Measurements from ENCODE around the gene LZIC. TPM values are rescaled to one million over a fixed set of nuclear protein-coding genes. Genes with fewer than 3 reads are reported as not detected.

Gene LZIC
- total and polyA plus RNA-seq, 3 donors from 2014 or later = 48.6 to 104 (median 49.4) TPM

GRCh38 chr1:9881838-9882249, 61.3 kb downstream of the LZIC start:
- Histone ChIP-seq H3K36me3 (ENCODE audit: low read depth, missing control alignments) (no peaks in the 10 kb centered on the region), H3K4me3 (no peak overlapping the region), H3K27me3 (no peaks in the 10 kb centered on the region), H3K9me3 (no peaks in the 10 kb centered on the region), H3K4me1 (no peaks in the 10 kb centered on the region), H3K27ac (no peak overlapping the region)
- intact Hi-C loops (cut with DNase I; ENCODE audit: low total_unique reads) = no loop called here
- 80 to 88% methylated on average over 2 of the region's 2 CpGs for WGBS, 2 donors
- TF ChIP-seq CTCF (IDR thresholded peaks at IDR 0.05) = no peak
- no peak for TF ChIP-seq POLR2A (IDR thresholded peaks at IDR 0.05)
- DNase-seq = no peak

Small RNA genes within 50 kb of the gene (microRNA-seq; reads per million reads assigned to microRNA genes)
- 0 to 1.4 reads per million in 2 donors for gene MIR5697 (ENCODE audit: borderline number of aligned reads in 2 of 2, borderline replicate concordance in 1 of 2)

Small RNA genes within 50 kb of the gene (small RNA-seq; reads per million reads assigned to genes)
- 0 reads per million in 2 donors for gene MIR5697

Other genes starting within 250 kb of the LZIC start
- gene CLSTN1, start 119.4 kb downstream of the LZIC start, total RNA-seq = 10 to 100 TPM; 52.6 to 70.2 TPM
- 60.4 TPM for gene CLSTN1, start 119.4 kb downstream of the LZIC start, polyA plus RNA-seq (ENCODE audit: insufficient read depth, low read depth, low replicate concordance)
- 10 to 100 TPM; 45.3 to 48.1 TPM for gene CTNNBIP1, start 33.1 kb downstream of the LZIC start, total RNA-seq
- 60.8 TPM for gene CTNNBIP1, start 33.1 kb downstream of the LZIC start, polyA plus RNA-seq (ENCODE audit: insufficient read depth, low read depth, low replicate concordance)
- 10 to 100 TPM in 1 of 2 donors, 1 to 10 TPM in 1; 8.1 to 13.0 TPM for gene NMNAT1, start 84 bp upstream of the LZIC start, total RNA-seq
- gene NMNAT1, start 84 bp upstream of the LZIC start, polyA plus RNA-seq (ENCODE audit: insufficient read depth, low read depth, low replicate concordance) = 12.2 TPM
- gene RBP7, start 53.8 kb upstream of the LZIC start, total RNA-seq = 1 to 10 TPM; 6.5 to 7.7 TPM
- gene RBP7, start 53.8 kb upstream of the LZIC start, polyA plus RNA-seq (ENCODE audit: insufficient read depth, low read depth, low replicate concordance) = 35.3 TPM
- gene UBE4B, start 89.6 kb upstream of the LZIC start, total RNA-seq = 10 to 100 TPM; 62.0 to 63.3 TPM
- 26.1 TPM for gene UBE4B, start 89.6 kb upstream of the LZIC start, polyA plus RNA-seq (ENCODE audit: insufficient read depth, low read depth, low replicate concordance)

All from testis (tissue), 3 donors.